Chondrocyte (in vitro differentiated cells): Measurements from ENCODE around the gene ZFHX3. TPM values are rescaled to one million over a fixed set of nuclear protein-coding genes. Genes with fewer than 3 reads are reported as not detected.

Experiments used
- DNase-seq: peaks from one replicate; pipeline ENCODE4 v3.0.0; 2021; ENCODE audit warnings: mixed read lengths, low spot score
- H3K27ac Mint-ChIP-seq: one replicate; pipeline ENCODE4 v1.8.0; 2021; ENCODE audit warnings: mild to moderate bottlenecking, moderate library complexity, mixed read lengths; ENCODE audit not compliant: unreplicated experiment
- H3K27me3 Mint-ChIP-seq: 2 replicates; pipeline ENCODE4 v1.8.0; 2021; ENCODE audit warnings: low read depth, mixed read lengths
- H3K36me3 Mint-ChIP-seq: 2 replicates; pipeline ENCODE4 v1.8.0; 2021; ENCODE audit warnings: low read depth, mixed read lengths
- H3K4me1 Mint-ChIP-seq: 2 replicates; pipeline ENCODE4 v1.8.0; 2021; ENCODE audit warnings: low read depth, mild to moderate bottlenecking, mixed read lengths
- H3K4me3 Mint-ChIP-seq: one replicate; pipeline ENCODE4 v1.8.0; 2021; ENCODE audit warnings: mild to moderate bottlenecking, moderate library complexity, mixed read lengths; ENCODE audit not compliant: unreplicated experiment
- H3K9me3 Mint-ChIP-seq: 2 replicates; pipeline ENCODE4 v1.8.0; 2021; ENCODE audit warnings: low read depth, mixed read lengths
- total RNA-seq: library from RNA; stranded (reverse); gene quantifications from 3 replicates; pipeline ENCODE4 v1.2.1, GENCODE V29; 2021
- TF ChIP-seq, protein P1 (sequence below): fragments of 200-600 bp; sonication (generic); IDR thresholded peaks from 2 replicates; pipeline ENCODE4 v1.5.0; 2021; ENCODE audit warnings: antibody characterized with exemption, mild to moderate bottlenecking, moderate library complexity

The ZFHX3 gene
- total RNA-seq, 1 donor from 2014 or later = 86.8 TPM

GRCh38 chr16:73064212-73064993 lies 16.5 kb upstream of the ZFHX3 start:
- H3K4me1 Mint-ChIP-seq = peaks cover 96% of the 10 kb centered on the region
- no peaks in the 10 kb centered on the region for H3K36me3 Mint-ChIP-seq
- H3K4me3 Mint-ChIP-seq = peak overlapping the region; percentile 66
- TF ChIP-seq, protein P1, sequence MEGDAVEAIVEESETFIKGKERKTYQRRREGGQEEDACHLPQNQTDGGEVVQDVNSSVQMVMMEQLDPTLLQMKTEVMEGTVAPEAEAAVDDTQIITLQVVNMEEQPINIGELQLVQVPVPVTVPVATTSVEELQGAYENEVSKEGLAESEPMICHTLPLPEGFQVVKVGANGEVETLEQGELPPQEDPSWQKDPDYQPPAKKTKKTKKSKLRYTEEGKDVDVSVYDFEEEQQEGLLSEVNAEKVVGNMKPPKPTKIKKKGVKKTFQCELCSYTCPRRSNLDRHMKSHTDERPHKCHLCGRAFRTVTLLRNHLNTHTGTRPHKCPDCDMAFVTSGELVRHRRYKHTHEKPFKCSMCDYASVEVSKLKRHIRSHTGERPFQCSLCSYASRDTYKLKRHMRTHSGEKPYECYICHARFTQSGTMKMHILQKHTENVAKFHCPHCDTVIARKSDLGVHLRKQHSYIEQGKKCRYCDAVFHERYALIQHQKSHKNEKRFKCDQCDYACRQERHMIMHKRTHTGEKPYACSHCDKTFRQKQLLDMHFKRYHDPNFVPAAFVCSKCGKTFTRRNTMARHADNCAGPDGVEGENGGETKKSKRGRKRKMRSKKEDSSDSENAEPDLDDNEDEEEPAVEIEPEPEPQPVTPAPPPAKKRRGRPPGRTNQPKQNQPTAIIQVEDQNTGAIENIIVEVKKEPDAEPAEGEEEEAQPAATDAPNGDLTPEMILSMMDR = no peak
- no peaks in the 10 kb centered on the region for H3K27me3 Mint-ChIP-seq
- peak overlapping the region; percentile 100 for H3K27ac Mint-ChIP-seq
- DNase-seq = no peak
- H3K9me3 Mint-ChIP-seq = no peaks in the 10 kb centered on the region

DNA sequence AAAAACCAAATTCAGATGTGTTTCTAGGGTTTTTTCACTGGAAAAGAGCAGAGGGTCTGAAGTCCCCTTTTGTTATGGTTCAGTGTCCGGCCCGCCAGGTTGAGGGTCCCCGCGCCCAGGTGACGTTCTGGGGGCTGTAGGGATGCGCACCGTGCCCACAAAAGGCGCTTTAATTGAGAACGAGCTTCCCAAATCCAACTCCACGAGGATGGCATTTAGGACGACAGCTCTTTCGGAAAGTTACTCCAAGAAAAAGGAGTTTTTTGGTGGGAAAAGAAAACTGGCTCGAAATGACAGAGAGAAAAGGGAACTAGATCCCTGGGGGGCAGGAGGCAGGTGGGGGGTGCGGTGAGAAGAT lies 15.9 kb upstream of the ZFHX3 start:
- H3K27me3 Mint-ChIP-seq = no peaks in the 10 kb centered on the region
- DNase-seq = no peak
- peaks cover 3% of the 10 kb centered on the region for H3K36me3 Mint-ChIP-seq
- H3K27ac Mint-ChIP-seq = peak overlapping the region; percentile 100
- TF ChIP-seq, protein P1 = no peak
- H3K4me1 Mint-ChIP-seq = peaks cover 95% of the 10 kb centered on the region
- H3K4me3 Mint-ChIP-seq = peak overlapping the region; percentile 66
- H3K9me3 Mint-ChIP-seq = no peaks in the 10 kb centered on the region

GRCh38 chr16:73062743-73063733 lies 15.1 kb upstream of the ZFHX3 start:
- Mint-ChIP-seq H3K36me3 (peaks cover 3% of the 10 kb centered on the region), H3K27me3 (no peaks in the 10 kb centered on the region), H3K9me3 (no peaks in the 10 kb centered on the region), H3K4me3 (peak overlapping the region; percentile 59), H3K4me1 (peaks cover 87% of the 10 kb centered on the region), H3K27ac (peak overlapping the region; percentile 100)
- TF ChIP-seq, protein P1 = no peak
- DNase-seq = no peak

- TF ChIP-seq, protein P1 = no peak
- H3K27me3 Mint-ChIP-seq = no peaks in the 10 kb centered on the region
- DNase-seq = no peak
- H3K36me3 Mint-ChIP-seq = peaks cover 5% of the 10 kb centered on the region
- H3K4me3 Mint-ChIP-seq = peak overlapping the region; percentile 59
- H3K4me1 Mint-ChIP-seq = peaks cover 77% of the 10 kb centered on the region
- H3K9me3 Mint-ChIP-seq = no peaks in the 10 kb centered on the region
- peak overlapping the region; percentile 100 for H3K27ac Mint-ChIP-seq
These were observed 14.2 kb upstream of the ZFHX3 start for GRCh38 chr16:73062001-73062616.
